T-cell (primary cell): ENCODE results near the gene NOPCHAP1. TPM values are rescaled to one million over a fixed set of nuclear protein-coding genes. Genes with fewer than 3 reads are reported as not detected.

Experiments used
- ATAC-seq, 4 experiments: fragments of 200-7000 bp in 3 of 4; fragments of 150-1000 bp in 1 of 4; cut with Tn5 transposase; replicated peaks in 1 of 4; 1 replicate in 3 of 4; 2 replicates in 1 of 4; pipeline ENCODE4 v1.10.0; 2021; ENCODE audit warnings: moderate library complexity in 3 of 4, mild to moderate bottlenecking in 2 of 4, moderate number of reproducible peaks in 1 of 4
- CTCF ChIA-PET, 2 donors: fragments of 300-600 bp; sonication (Branson Sonifier 250); formaldehyde crosslinking; loops; one replicate each; lab custom pipeline; 2022; ENCODE audit warnings: antibody characterized with exemption in 2 of 2; lab: Charles Lee
- POLR2A ChIA-PET, 2 donors: fragments of 300-600 bp; sonication (Branson Sonifier 250); formaldehyde crosslinking; loops; one replicate each; lab custom pipeline; 2022; ENCODE audit warnings: antibody characterized with exemption in 2 of 2; lab: Charles Lee
- DNase-seq, 35 experiments: peaks; one replicate each; pipeline versions ENCODE4 v3.0.0 to v3.0.0-alpha.2; 2013 to 2023
- H3K27ac ChIP-seq: one replicate; pipeline ENCODE4 v1.5.1; 2013; ENCODE audit warnings: low read length
- H3K27me3 ChIP-seq, 2 experiments: replicated peaks in 1 of 2; 1 replicate in 1 of 2; 2 replicates in 1 of 2; pipeline versions ENCODE4 v1.6.1 to v1.7.0; 2013; ENCODE audit warnings: low read length in 1 of 2, mixed read lengths in 1 of 2; ENCODE audit not compliant: control insufficient read depth in 2 of 2, insufficient read depth in 2 of 2; ENCODE audit errors: extremely low read depth in 1 of 2
- H3K36me3 ChIP-seq, 2 donors: 1 replicate in 1 of 2; 2 replicates in 1 of 2; pipeline versions ENCODE4 v1.6.1 to v1.7.0; 2013; ENCODE audit warnings: low read length in 1 of 2; ENCODE audit not compliant: control insufficient read depth in 2 of 2, insufficient read depth in 1 of 2; ENCODE audit errors: extremely low read depth in 1 of 2
- H3K4me1 ChIP-seq, 2 experiments: 1 replicate in 1 of 2; 2 replicates in 1 of 2; pipeline versions ENCODE4 v1.6.1 to v1.7.0; 2013; ENCODE audit warnings: low read length in 2 of 2, mixed read lengths in 1 of 2; ENCODE audit not compliant: insufficient read depth in 2 of 2, control insufficient read depth in 1 of 2; ENCODE audit errors: extremely low read depth in 1 of 2
- H3K4me3 ChIP-seq, 2 donors: 1 replicate in 1 of 2; 2 replicates in 1 of 2; pipeline versions ENCODE4 v1.5.1 to v1.7.0; 2013; ENCODE audit warnings: mild to moderate bottlenecking in 2 of 2, low read length in 1 of 2, moderate library complexity in 1 of 2; ENCODE audit not compliant: control insufficient read depth in 1 of 2; ENCODE audit errors: extremely low read depth in 1 of 2
- H3K9me3 ChIP-seq: 2 replicates; pipeline ENCODE4 v1.7.0; 2013
- H3K27ac Mint-ChIP-seq, 2 donors: one replicate each; pipeline ENCODE4 v1.8.0; 2020 to 2021; ENCODE audit warnings: mild to moderate bottlenecking in 2 of 2, mixed read lengths in 2 of 2
- H3K27me3 Mint-ChIP-seq, 2 donors: one replicate each; pipeline ENCODE4 v1.8.0; 2021 to 2022; ENCODE audit warnings: mixed read lengths in 2 of 2
- H3K36me3 Mint-ChIP-seq: one replicate; pipeline ENCODE4 v1.8.0; 2021; ENCODE audit warnings: mixed read lengths
- H3K4me1 Mint-ChIP-seq, 3 donors: one replicate each; pipeline ENCODE4 v1.8.0; 2020 to 2022; ENCODE audit warnings: mixed read lengths in 3 of 3, mild to moderate bottlenecking in 1 of 3
- H3K4me3 Mint-ChIP-seq, 3 donors: one replicate each; pipeline ENCODE4 v1.8.0; 2020 to 2022; ENCODE audit warnings: mild to moderate bottlenecking in 3 of 3, mixed read lengths in 3 of 3, moderate library complexity in 3 of 3
- H3K9me3 Mint-ChIP-seq, 3 donors: one replicate each; pipeline ENCODE4 v1.8.0; 2020 to 2022; ENCODE audit warnings: mixed read lengths in 3 of 3
- whole genome bisulfite sequencing: methylation state at CpG from one replicate; pipeline ENCODE4 v1.1.5; 2013; ENCODE audit warnings: missing lambda C conversion rate; ENCODE audit not compliant: insufficient coverage; 5-methylcytosine and 5-hydroxymethylcytosine counted together
- total RNA-seq, 35 experiments: library from RNA in 6 of 35; stranded (reverse) in 6 of 35; fragments of 120-200 nt in 1 of 35; gene quantifications; one replicate each; pipeline versions ENCODE4 v1.2.1 to v1.2.4 and lab custom pipeline; 2013 to 2026

NOPCHAP1 gene
- total RNA-seq, 5 donors from 2014 or later (not counting 1 experiment from before 2014, with no cell fraction given) = 11.4 to 15.5 (median 14.9) TPM

DNA sequence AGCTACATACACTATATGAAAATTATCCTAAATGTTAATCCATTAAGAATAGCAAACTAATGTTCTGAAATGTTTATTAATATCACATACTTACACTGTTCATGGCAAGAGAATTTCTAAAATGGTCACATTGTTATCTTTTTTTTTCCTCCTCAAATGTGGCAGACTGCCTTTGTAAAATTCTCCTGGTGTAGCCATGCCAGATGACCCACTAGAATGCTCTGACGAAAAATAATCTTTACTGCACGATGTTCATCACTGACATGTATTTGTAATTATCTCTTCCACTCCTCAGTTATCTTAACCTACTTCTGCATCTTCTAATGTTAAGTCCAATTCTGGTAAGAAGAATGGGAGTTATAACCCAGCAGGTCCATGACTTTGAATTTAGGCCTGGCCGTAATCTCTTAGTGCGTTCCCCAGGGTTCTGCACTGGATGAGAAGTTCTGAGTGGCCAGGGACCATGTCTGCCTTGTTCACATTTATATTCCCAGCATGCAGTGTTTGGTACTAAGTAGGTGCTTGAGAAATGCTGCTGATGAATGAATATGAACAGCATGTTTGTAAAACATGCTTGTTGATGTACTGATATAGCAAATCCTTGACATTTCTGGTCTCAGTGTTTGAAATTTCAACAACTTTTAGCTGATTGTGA is 46.7 kb downstream of the NOPCHAP1 start:
- H3K4me3 ChIP-seq = no peak overlapping the region

GRCh38 chr12:105033851-105034250 is 47.7 kb downstream of the NOPCHAP1 start:
- H3K4me1 Mint-ChIP-seq = peaks cover 30 to 45% (median 42%) of the 10 kb centered on the region in 3 donors
- Histone ChIP-seq H3K27ac (no peak overlapping the region), H3K9me3 (no peaks in the 10 kb centered on the region), H3K4me3 (no peak overlapping the region), H3K27me3 (no peaks in the 10 kb centered on the region), H3K4me1 (peaks cover 8 to 10% of the 10 kb centered on the region in 2 experiments), H3K36me3 (no peaks in the 10 kb centered on the region)
- no peak overlapping the region for H3K4me3 Mint-ChIP-seq
- H3K27me3 Mint-ChIP-seq = no peaks in the 10 kb centered on the region
- H3K36me3 Mint-ChIP-seq = no peaks in the 10 kb centered on the region
- ChIA-PET POLR2A (no interaction called here), CTCF (interaction anchor here (0.6 to 1.2 kb wide), 3 partner anchors 9 to 560 kb away, joined by 3 read pairs; no protein-coding TSS in a partner anchor)
- no peak for DNase-seq
- ATAC-seq = no peak
- H3K9me3 Mint-ChIP-seq = no peaks in the 10 kb centered on the region
- peak overlapping the region in 1 of 2 donors; percentile 78 for H3K27ac Mint-ChIP-seq
- WGBS = no CpG with 5 or more reads among the region's 2 CpGs

More for the DNA sequence above, 46.7 kb downstream of the NOPCHAP1 start:
- Histone ChIP-seq H3K27ac (no peak overlapping the region), H3K9me3 (no peaks in the 10 kb centered on the region), H3K4me1 (peaks cover 8% of the 10 kb centered on the region in 2 experiments), H3K27me3 (no peaks in the 10 kb centered on the region), H3K36me3 (no peaks in the 10 kb centered on the region)
- no peak overlapping the region for H3K4me3 Mint-ChIP-seq
- ATAC-seq (no peak), DNase-seq (no peak)
- no peaks in the 10 kb centered on the region for H3K27me3 Mint-ChIP-seq
- WGBS = 100% methylated on average over 2 of the region's 4 CpGs
- H3K27ac Mint-ChIP-seq = peak overlapping the region; percentile 3 to 9
- CTCF ChIA-PET = interaction anchor here in 1 of 2 donors (1.2 kb wide), 1 partner anchor 10 kb away, joined by 3 read pairs; no protein-coding TSS in a partner anchor
- peaks cover 24 to 39% (median 35%) of the 10 kb centered on the region in 3 donors for H3K4me1 Mint-ChIP-seq
- no peaks in the 10 kb centered on the region for H3K36me3 Mint-ChIP-seq
- H3K9me3 Mint-ChIP-seq = no peaks in the 10 kb centered on the region
- POLR2A ChIA-PET = interaction anchor here in 1 of 2 donors (0.6 kb wide), 1 partner anchor 107 kb away, joined by 4 read pairs; no protein-coding TSS in a partner anchor

Other genes starting within 250 kb of the NOPCHAP1 start
- 1 to 10 TPM; 2.4 to 3.8 (median 3.4) TPM for gene SLC41A2, start 28.0 kb upstream of the NOPCHAP1 start, total RNA-seq
- gene ALDH1L2, start 98.1 kb downstream of the NOPCHAP1 start, total RNA-seq = under 1 TPM in 4 of 5 donors, not detected in 1; 0.07 to 0.51 (median 0.16) TPM
- 10 to 100 TPM; 41.4 to 62.2 (median 49.0) TPM for gene WASHC4, start 121.4 kb downstream of the NOPCHAP1 start, total RNA-seq
- gene APPL2, start 249.9 kb downstream of the NOPCHAP1 start, total RNA-seq = 10 to 100 TPM; 41.1 to 59.6 (median 53.1) TPM